ENCODE data around the gene PLPP1.

PLPP1 gene

DNA sequence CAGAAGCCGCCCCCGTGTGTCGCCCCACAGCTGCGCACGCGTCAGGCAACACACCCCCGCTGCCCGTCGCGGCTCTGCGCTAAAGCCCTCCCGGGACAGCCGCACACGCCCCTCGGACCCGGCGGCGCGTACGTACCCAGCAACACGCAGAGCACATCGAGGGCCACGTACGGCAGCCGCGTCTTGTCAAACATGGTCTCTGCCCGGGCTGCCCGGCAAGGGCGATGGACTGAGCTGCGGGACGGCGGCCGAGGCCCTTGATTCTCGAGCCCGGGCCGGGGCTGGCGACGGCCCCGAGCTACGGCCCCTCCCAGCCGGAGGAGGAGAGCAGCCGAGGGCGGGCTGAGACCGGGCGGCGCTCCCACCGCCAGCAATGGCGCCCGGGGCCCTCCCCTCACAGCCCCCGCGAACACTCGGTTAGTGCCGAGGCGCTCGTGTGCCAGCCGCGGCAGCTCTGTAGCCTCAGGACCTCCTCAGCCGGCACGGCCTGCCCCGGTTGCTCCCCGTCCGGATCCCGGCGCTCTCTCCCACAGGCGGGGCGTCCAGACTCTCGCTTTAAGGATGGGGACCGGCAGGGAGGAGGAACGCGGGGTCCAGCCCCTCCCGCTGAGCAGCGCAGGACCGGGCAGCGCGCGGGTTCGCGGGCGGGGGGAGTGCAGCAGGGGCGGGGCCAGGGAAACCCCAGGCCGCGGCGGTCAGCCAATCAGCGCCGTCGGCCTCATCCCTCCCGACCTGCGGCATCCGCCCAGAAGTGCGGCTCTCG lies at the start of gene PLPP1:
Gene PLPP1 (minus strand): TSS at position 529 of the 763 bp plus-strand sequence. CDS start 335 bp downstream, at position 194.
- TF ChIP-seq, protein P1, sequence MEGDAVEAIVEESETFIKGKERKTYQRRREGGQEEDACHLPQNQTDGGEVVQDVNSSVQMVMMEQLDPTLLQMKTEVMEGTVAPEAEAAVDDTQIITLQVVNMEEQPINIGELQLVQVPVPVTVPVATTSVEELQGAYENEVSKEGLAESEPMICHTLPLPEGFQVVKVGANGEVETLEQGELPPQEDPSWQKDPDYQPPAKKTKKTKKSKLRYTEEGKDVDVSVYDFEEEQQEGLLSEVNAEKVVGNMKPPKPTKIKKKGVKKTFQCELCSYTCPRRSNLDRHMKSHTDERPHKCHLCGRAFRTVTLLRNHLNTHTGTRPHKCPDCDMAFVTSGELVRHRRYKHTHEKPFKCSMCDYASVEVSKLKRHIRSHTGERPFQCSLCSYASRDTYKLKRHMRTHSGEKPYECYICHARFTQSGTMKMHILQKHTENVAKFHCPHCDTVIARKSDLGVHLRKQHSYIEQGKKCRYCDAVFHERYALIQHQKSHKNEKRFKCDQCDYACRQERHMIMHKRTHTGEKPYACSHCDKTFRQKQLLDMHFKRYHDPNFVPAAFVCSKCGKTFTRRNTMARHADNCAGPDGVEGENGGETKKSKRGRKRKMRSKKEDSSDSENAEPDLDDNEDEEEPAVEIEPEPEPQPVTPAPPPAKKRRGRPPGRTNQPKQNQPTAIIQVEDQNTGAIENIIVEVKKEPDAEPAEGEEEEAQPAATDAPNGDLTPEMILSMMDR (IDR thresholded peaks at IDR 0.05; ENCODE audit: low read depth, low read length): no peak; the same call in 1 of the 2 replicates
- peak; percentile 65 for DNase-seq (ENCODE audit: extremely low read depth, low read depth)

DNA sequence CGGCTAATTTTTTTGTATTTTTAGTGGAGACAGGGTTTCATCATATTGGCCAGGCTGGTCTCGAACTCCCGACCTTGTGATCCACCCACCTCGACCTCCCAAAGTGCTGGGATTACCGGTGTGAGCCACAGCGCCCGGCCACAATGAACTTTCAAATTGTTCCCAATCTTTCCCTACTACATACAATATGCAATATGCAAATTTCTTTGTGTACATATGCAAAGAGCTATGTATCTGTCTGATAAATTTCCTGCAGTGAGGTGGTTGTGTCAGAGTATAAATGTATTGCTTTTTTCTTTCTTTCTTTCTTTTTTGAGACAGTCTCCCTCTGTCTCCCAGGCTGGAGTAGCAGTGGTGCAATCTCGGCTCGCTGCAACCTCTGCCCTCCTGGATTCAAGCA lies 48.8 kb upstream of the PLPP1 start:
- TF ChIP-seq, protein P1 (IDR thresholded peaks at IDR 0.05; ENCODE audit: low read depth, low read length): no peak

DNA sequence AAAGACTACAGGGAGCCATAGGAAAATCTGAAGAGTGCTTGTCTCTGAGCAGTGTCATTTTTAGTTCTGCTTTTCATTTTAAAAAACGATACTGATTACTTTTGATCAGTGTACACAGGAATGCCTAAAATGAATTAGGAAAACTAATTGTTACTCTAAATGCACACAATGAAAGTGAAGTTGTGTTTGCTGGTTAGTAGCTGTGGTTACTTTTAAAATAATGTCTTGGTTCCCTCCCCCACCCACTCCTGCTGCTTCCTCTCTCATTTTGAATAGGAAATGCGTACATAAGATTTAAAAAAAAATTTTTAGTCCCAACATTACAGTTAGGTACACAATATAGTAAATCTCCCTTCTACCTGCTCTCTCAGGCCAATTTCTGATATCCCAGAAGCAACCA lies 47.5 kb upstream of the PLPP1 start:
- TF ChIP-seq, protein P1 (IDR thresholded peaks at IDR 0.05; ENCODE audit: low read depth, low read length): no peak
- no peak for DNase-seq (ENCODE audit: extremely low read depth, low read depth)

More for the DNA sequence above, 48.8 kb upstream of the PLPP1 start:
- no peak for DNase-seq (ENCODE audit: extremely low read depth, low read depth)

DNA sequence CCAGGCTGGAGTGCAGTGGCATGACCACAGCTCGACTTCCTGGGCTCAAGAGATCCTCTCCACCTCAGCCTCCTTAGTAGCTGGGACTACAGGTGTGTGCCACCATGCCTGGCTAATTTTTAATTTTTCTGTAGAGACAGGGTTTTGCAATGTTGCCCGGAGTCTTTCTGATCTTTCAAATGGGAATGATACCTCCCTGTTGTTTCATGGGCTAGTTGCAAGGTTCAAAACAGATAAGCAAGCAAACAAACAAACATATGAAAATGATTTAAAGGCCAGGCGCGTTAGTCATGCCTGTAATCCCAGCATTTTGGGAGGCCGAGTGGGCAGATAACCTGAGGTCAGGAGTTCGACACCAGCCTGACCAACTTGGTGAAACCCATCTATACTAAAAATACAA lies 45.3 kb upstream of the PLPP1 start:
- TF ChIP-seq, protein P1 (IDR thresholded peaks at IDR 0.05; ENCODE audit: low read depth, low read length): no peak
- DNase-seq (ENCODE audit: extremely low read depth, low read depth): no peak

DNA sequence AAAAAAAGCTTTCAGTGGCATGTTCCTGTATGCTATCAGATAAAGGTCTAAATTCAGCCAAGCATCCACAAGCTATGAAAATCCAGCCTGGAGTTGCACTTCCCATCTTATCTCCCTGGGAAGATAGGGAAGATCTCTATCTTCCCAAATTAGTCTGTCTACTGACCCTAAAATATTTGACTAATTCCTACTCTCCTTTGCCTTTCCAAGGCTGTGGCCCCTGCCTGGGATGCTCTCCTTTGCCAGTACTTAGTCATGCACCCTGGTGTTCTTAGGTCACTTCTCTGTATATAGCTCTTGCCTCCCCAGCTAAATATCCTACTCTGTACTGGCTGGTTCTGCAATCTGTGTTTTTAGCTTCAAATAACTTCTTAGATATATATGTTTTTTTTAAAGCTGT lies 44.0 kb upstream of the PLPP1 start:
- TF ChIP-seq, protein P1 (IDR thresholded peaks at IDR 0.05; ENCODE audit: low read depth, low read length): no peak
- no peak for DNase-seq (ENCODE audit: extremely low read depth, low read depth)

DNA sequence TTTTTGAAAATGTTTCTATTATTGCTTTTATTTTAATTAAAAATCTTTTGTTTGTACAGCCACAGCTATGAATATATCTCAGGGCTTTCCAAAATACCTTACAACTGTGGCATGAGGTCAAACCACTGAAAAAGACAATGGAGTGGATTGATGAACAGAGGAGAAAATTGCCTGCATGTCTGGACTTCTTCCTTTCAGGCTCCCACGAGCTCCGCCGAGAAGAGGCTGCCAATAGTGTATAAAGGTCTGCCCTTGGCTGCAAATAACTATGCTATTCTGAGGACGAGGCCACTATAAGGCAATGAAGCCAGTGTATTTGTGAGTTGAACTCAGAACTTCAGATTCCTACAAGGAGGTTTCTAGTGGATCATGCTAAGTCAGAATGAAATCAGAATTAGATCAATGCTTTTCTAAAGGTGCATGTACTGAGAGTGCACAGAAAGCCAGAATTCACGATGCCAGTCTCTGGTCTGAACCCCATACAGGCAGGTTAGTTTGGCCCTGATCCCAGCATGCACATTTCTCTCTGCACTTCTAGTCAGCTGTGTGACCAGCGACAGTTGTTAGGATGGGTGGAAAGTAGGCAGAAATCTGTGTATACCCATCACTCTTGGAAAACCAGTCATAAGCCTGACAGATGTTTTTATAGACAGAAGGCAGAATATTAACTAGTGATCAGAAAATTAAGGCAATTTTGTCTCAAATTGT lies 42.7 kb upstream of the PLPP1 start:
- DNase-seq (ENCODE audit: extremely low read depth, low read depth): no peak
- TF ChIP-seq, protein P1 (IDR thresholded peaks at IDR 0.05; ENCODE audit: low read depth, low read length): no peak

DNA sequence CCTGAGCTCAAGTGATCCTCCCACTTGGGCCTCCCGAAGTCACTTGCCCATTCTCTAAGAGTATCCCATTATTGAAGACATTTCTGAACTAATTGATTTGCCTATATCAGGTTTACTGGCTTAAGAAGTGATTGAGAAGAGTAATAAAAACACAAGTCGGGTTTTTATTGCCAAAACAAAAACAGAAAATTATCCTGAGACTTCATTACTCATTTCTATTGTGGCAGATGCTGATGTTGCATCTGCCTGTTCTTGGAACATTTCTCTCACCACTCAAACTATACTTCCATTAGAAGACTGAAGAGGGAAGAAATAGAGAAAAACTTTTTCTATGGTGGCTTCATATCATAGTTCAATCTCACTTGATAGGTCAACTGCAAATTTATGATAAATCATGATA lies 41.9 kb upstream of the PLPP1 start:
- DNase-seq (ENCODE audit: extremely low read depth, low read depth): no peak
- TF ChIP-seq, protein P1 (IDR thresholded peaks at IDR 0.05; ENCODE audit: low read depth, low read length): no peak

All from AG09319 (cell line).